ENCODE data around the gene MYBBP1A. TPM values are rescaled to one million over a fixed set of nuclear protein-coding genes. Genes with fewer than 3 reads are reported as not detected.
A peak's percentile ranks its signal among the peaks of the same experiment; 100 is the strongest.

Gene MYBBP1A
- total and polyA plus RNA-seq, 2 of the 13 experiments (the other 11 are each of a cell fraction or from before 2014, with no cell fraction given) = 18.6 to 54.8 TPM

GRCh38 chr17:4553669-4554068 lies 1.5 kb downstream of the MYBBP1A start:
- Histone ChIP-seq H3K4me3 (replicated peaks in 1 of 3; ENCODE audit: insufficient read depth in 1 of 3, low read depth in 2 of 3, low read length in 3 of 3) (peak overlapping the region in 2 of 3 experiments; percentile 87 to 95; a peak in 4 of 6 replicates), H3K79me2 (ENCODE audit: insufficient read depth, low read length) (peaks cover 16% of the 10 kb centered on the region), H3K4me2 (ENCODE audit: low read depth, low read length) (peak overlapping the region; percentile 99), H4K20me1 (ENCODE audit: insufficient read depth, low read length) (no peaks in the 10 kb centered on the region), H3K27me3 (ENCODE audit: control insufficient read depth in 1 of 2, insufficient read depth in 2 of 2, low read length in 2 of 2) (no peaks in the 10 kb centered on the region), H3K27ac (ENCODE audit: extremely low read length, insufficient read depth, low read length) (no peak overlapping the region), H2AFZ (ENCODE audit: low read length) (no peak overlapping the region), H3K9me3 (ENCODE audit: low read length) (no peaks in the 10 kb centered on the region), H3K4me1 (ENCODE audit: insufficient read depth, low read length) (peaks cover 30% of the 10 kb centered on the region), H3K9ac (ENCODE audit: insufficient read depth, low read depth, low read length) (peak overlapping the region; percentile 78; the same call in 1 of the 2 replicates), H3K36me3 (replicated peaks in 1 of 2; ENCODE audit: control insufficient read depth in 1 of 2, insufficient read depth in 2 of 2, low read length in 2 of 2) (peaks cover 27 to 47% of the 10 kb centered on the region in 2 experiments)
- no peak for ATAC-seq
- ChIA-PET POLR2A (interaction anchor here (0.5 kb wide), 1 partner anchor 9 kb away, joined by 3 read pairs; no protein-coding TSS in a partner anchor), CTCF (ENCODE audit: low intra/inter-chr PET ratio, low total read pairs) (no interaction called here)
- WGBS (ENCODE audit: low lambda C conversion rate) = 92% methylated on average over 4 of the region's 9 CpGs
- intact Hi-C loops (cut with micrococcal nuclease; ENCODE audit: unreplicated experiment) (no loop called here), in situ Hi-C loops (cut with HindIII; ENCODE audit: extremely low pct_ligation_motif_present, low pct_unique_long_range_greater_than_20kb) (loop anchor here (10.0 kb wide), 1 partner anchor 341 kb away; the partner anchor contains the start of gene C17orf107)
- no peak for FAIRE-seq
- no peak for TF ChIP-seq NFIC (IDR thresholded peaks at IDR 0.05; ENCODE audit: low read length)
- no TSS peak for BruUV-seq (replicated peaks)
- DNase-seq (ENCODE audit: low spot score) = no peak

DNA sequence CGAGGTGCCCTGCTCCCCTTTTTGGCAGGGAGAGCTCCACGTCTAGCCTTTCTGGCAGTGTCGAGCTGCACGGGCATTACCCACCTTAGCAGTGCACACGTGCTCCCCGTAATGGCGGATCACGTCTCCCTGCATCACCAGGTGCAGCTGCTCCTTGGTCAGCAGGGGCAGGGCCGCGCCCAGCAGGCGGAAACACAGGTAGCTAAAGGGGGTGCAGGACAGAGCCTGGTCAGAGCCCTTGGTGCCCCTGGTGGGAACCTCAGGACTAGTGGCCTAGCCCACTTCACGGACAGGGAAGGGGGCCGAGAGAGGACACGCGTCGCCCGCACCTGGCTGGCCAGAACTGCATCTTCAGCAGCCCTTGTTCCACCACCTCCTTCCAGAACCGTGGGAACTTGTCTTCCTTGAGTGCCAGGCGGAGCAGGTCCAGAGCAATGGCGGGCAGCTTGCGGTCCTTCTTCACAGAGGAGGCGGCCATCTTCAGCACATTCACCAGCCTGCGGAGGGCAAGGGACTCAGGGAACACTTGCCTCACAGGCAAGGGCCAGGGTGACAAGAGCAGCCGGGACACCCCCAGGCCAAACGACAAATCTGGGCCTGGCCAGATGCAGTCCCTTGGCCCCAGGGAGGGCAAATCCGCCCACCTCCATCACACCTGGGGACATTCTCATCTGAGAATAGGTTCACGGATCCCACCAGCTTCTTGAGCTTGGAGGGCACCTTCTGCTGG lies 3.2 kb downstream of the MYBBP1A start:
- Histone ChIP-seq H3K4me1 (ENCODE audit: insufficient read depth, low read length) (peaks cover 28% of the 10 kb centered on the region), H4K20me1 (ENCODE audit: insufficient read depth, low read length) (no peaks in the 10 kb centered on the region), H3K79me2 (ENCODE audit: insufficient read depth, low read length) (peaks cover 16% of the 10 kb centered on the region), H3K4me2 (ENCODE audit: low read depth, low read length) (no peak overlapping the region), H3K27me3 (ENCODE audit: control insufficient read depth in 1 of 2, insufficient read depth in 2 of 2, low read length in 2 of 2) (no peaks in the 10 kb centered on the region), H2AFZ (ENCODE audit: low read length) (no peak overlapping the region), H3K9ac (ENCODE audit: insufficient read depth, low read depth, low read length) (no peak overlapping the region), H3K4me3 (replicated peaks in 1 of 3; ENCODE audit: insufficient read depth in 1 of 3, low read depth in 2 of 3, low read length in 3 of 3) (no peak overlapping the region), H3K9me3 (ENCODE audit: low read length) (no peaks in the 10 kb centered on the region), H3K36me3 (replicated peaks in 1 of 2; ENCODE audit: control insufficient read depth in 1 of 2, insufficient read depth in 2 of 2, low read length in 2 of 2) (peaks cover 38 to 63% of the 10 kb centered on the region in 2 experiments), H3K27ac (ENCODE audit: extremely low read length, insufficient read depth, low read length) (no peak overlapping the region)
- POLR2A ChIA-PET = interaction anchor here (1.1 kb wide), 1 partner anchor 14 kb away, joined by 3 read pairs; no protein-coding TSS in a partner anchor
- FAIRE-seq (no peak), DNase-seq (ENCODE audit: low spot score) (no peak), ATAC-seq (no peak)
- CTCF ChIA-PET (ENCODE audit: low intra/inter-chr PET ratio, low total read pairs) = no interaction called here
- BruUV-seq (replicated peaks) = no TSS peak
- in situ Hi-C loops (cut with HindIII; ENCODE audit: extremely low pct_ligation_motif_present, low pct_unique_long_range_greater_than_20kb) = loop anchor here (10.0 kb wide), 1 partner anchor 343 kb away; the partner anchor contains the start of gene C17orf107
- TF ChIP-seq RBFOX2 (IDR thresholded peaks at IDR 0.05; ENCODE audit: low read depth, low read length) (peak; percentile 42; the same call in 1 of the 2 replicates), ZNF296 (CRISPR knock-in tag; conservative IDR thresholded peaks at IDR 0.05) (no peak), PHF20 (CRISPR knock-in tag; IDR thresholded peaks at IDR 0.05) (no peak), MED1 (CRISPR knock-in tag; IDR thresholded peaks at IDR 0.05) (no peak), PHB2 (IDR thresholded peaks at IDR 0.05; ENCODE audit: partially characterized antibody) (no peak), PAF1 (CRISPR knock-in tag; IDR thresholded peaks at IDR 0.05) (no peak), ISL2 (CRISPR knock-in tag; IDR thresholded peaks at IDR 0.05) (no peak), AGO2 (optimal IDR thresholded peaks at IDR 0.05; ENCODE audit: low read depth, low read length) (peak; percentile 64), DBP (CRISPR knock-in tag; IDR thresholded peaks at IDR 0.05; ENCODE audit: not compliant biosample characterization) (no peak), U2AF1 (optimal IDR thresholded peaks at IDR 0.05; ENCODE audit: low read depth, low read length) (no peak), KDM2A (CRISPR knock-in tag; IDR thresholded peaks at IDR 0.05; ENCODE audit: borderline replicate concordance, low read depth) (no peak), POLR2AphosphoS5 (IDR thresholded peaks at IDR 0.05; ENCODE audit: low read depth, low read length) (no peak), HMG20B (CRISPR knock-in tag; conservative IDR thresholded peaks at IDR 0.05) (no peak), MIXL1 (CRISPR knock-in tag; IDR thresholded peaks at IDR 0.05) (no peak), SRSF1 (optimal IDR thresholded peaks at IDR 0.05; ENCODE audit: low read depth, low read length) (no peak)
- intact Hi-C loops (cut with micrococcal nuclease; ENCODE audit: unreplicated experiment) = no loop called here
- 96% methylated on average over 13 of the region's 27 CpGs for WGBS (ENCODE audit: low lambda C conversion rate)
